Tibial nerve (tissue), 4 donors: ENCODE measurements around the gene USO1. TPM values are rescaled to one million over a fixed set of nuclear protein-coding genes. Genes with fewer than 3 reads are reported as not detected.
"Not testable (repeated sequence)": the region's sequence is repeated elsewhere in the genome, so short reads cannot be mapped to it uniquely, and the experiment has no call there.

Experiments
- DNase-seq, 2 donors: peaks; one replicate each; pipeline ENCODE4 v3.0.0-alpha.2; 2019; ENCODE audit warnings: low spot score in 2 of 2
- H3K27ac ChIP-seq, 4 donors: fragments of 200-600 bp; sonication (generic) in 3 of 4; one replicate each; pipeline ENCODE4 v1.5.1; 2017 to 2019; ENCODE audit warnings: mild to moderate bottlenecking in 1 of 4
- H3K27me3 ChIP-seq, 2 donors: fragments of 200-600 bp; sonication (generic) in 1 of 2; one replicate each; pipeline versions ENCODE4 v1.5.1 to v1.6.0; 2017 to 2019
- H3K36me3 ChIP-seq, 3 donors: fragments of 200-600 bp; sonication (generic); one replicate each; pipeline ENCODE4 v1.5.1; 2018 to 2019
- H3K4me1 ChIP-seq, 4 donors: fragments of 200-600 bp; sonication (generic) in 3 of 4; one replicate each; pipeline ENCODE4 v1.5.1; 2017 to 2019
- H3K4me3 ChIP-seq, 4 donors: fragments of 200-600 bp; sonication (generic) in 3 of 4; one replicate each; pipeline ENCODE4 v1.5.1; 2017 to 2019; ENCODE audit warnings: mild to moderate bottlenecking in 1 of 4, moderate library complexity in 1 of 4
- H3K9me3 ChIP-seq, 4 donors: fragments of 200-600 bp; sonication (generic) in 3 of 4; one replicate each; pipeline ENCODE4 v1.5.1; 2017 to 2019
- CTCF ChIP-seq, 5 experiments: fragments of 200-600 bp in 3 of 5; fragments of 450-650 bp in 2 of 5; sonication (generic) in 3 of 5; IDR thresholded peaks; one replicate each; pipeline ENCODE4 v1.5.1; 2016 to 2019; ENCODE audit warnings: antibody characterized with exemption in 5 of 5, mild to moderate bottlenecking in 3 of 5, moderate library complexity in 2 of 5
- EP300 ChIP-seq, 2 donors: sonication (generic); formaldehyde crosslinking; IDR thresholded peaks; one replicate each; pipeline ENCODE4 v1.6.1; 2017; ENCODE audit warnings: antibody characterized with exemption in 2 of 2, mild to moderate bottlenecking in 1 of 2
- POLR2A ChIP-seq, 2 donors: fragments of 450-650 bp; IDR thresholded peaks; one replicate each; pipeline ENCODE4 v1.6.1; 2017; ENCODE audit warnings: antibody characterized with exemption in 2 of 2, mild to moderate bottlenecking in 2 of 2, moderate library complexity in 2 of 2
- WGBS, 2 donors: methylation state at CpG; one replicate each; pipeline ENCODE4 v1.1.5; 2018; 5-methylcytosine and 5-hydroxymethylcytosine counted together
- total RNA-seq, 4 donors: library from RNA; depleted of rRNA; stranded (reverse); fragments of >200 nt; gene quantifications; one replicate each; pipeline ENCODE4 v1.1.0, GENCODE V29; 2016

The USO1 gene
- total RNA-seq, 4 donors from 2014 or later: 50.9 to 58.6 (median 55.8) TPM

- no peak for DNase-seq
- no peaks in the 10 kb centered on the region for H3K9me3 ChIP-seq
- peaks cover 0 to 2% of the 10 kb centered on the region in 2 donors for H3K27me3 ChIP-seq
- H3K36me3 ChIP-seq: peaks cover 0 to 77% (median 2%) of the 10 kb centered on the region in 3 donors
- H3K4me3 ChIP-seq: no peak overlapping the region
- H3K27ac ChIP-seq: no peak overlapping the region
- no peaks in the 10 kb centered on the region for H3K4me1 ChIP-seq
- 92 to 97% methylated on average over 1 of the region's 1 CpG for WGBS, 2 donors
- TF ChIP-seq POLR2A (IDR thresholded peaks at IDR 0.05) (no peak), EP300 (IDR thresholded peaks at IDR 0.05) (no peak)
Observed at GRCh38 chr4:75786526-75786925, 62.1 kb downstream of the USO1 start.

- Histone ChIP-seq H3K36me3 (peaks cover 0 to 74% (median 2%) of the 10 kb centered on the region in 3 donors), H3K4me3 (no peak overlapping the region), H3K9me3 (no peaks in the 10 kb centered on the region), H3K4me1 (no peaks in the 10 kb centered on the region), H3K27me3 (peaks cover 0 to 2% of the 10 kb centered on the region in 2 donors), H3K27ac (no peak overlapping the region)
- no peak for DNase-seq
- WGBS, 2 donors: 60 to 70% methylated on average over 1 of the region's 1 CpG
- TF ChIP-seq CTCF (IDR thresholded peaks at IDR 0.05) (no peak), POLR2A (IDR thresholded peaks at IDR 0.05) (no peak), EP300 (IDR thresholded peaks at IDR 0.05) (no peak)
Observed at GRCh38 chr4:75786938-75787337, 62.6 kb downstream of the USO1 start.

- Histone ChIP-seq H3K27me3 (no peaks in the 10 kb centered on the region), H3K4me3 (no peak overlapping the region), H3K27ac (no peak overlapping the region), H3K36me3 (peaks cover 0 to 61% (median 0%) of the 10 kb centered on the region in 3 donors), H3K9me3 (no peaks in the 10 kb centered on the region), H3K4me1 (no peaks in the 10 kb centered on the region)
- no peak for DNase-seq
- 80 to 88% methylated on average over 1 of the region's 1 CpG for WGBS, 2 donors
- TF ChIP-seq EP300 (IDR thresholded peaks at IDR 0.05) (no peak), POLR2A (IDR thresholded peaks at IDR 0.05) (no peak), CTCF (IDR thresholded peaks at IDR 0.05) (no peak)
Observed at GRCh38 chr4:75790024-75790423, 65.6 kb downstream of the USO1 start.

GRCh38 chr4:75800972-75801371 lies 76.6 kb downstream of the USO1 start:
- H3K4me1 ChIP-seq: no peaks in the 10 kb centered on the region
- 90 to 98% methylated on average over 1 of the region's 1 CpG for WGBS, 2 donors
- no peak overlapping the region for H3K27ac ChIP-seq
- no peaks in the 10 kb centered on the region for H3K27me3 ChIP-seq
- TF ChIP-seq EP300 (IDR thresholded peaks at IDR 0.05): no peak
- no peak for TF ChIP-seq POLR2A (IDR thresholded peaks at IDR 0.05)
- TF ChIP-seq CTCF (IDR thresholded peaks at IDR 0.05): no peak
- peaks cover 0 to 51% (median 1%) of the 10 kb centered on the region in 3 donors for H3K36me3 ChIP-seq
- no peak overlapping the region for H3K4me3 ChIP-seq
- no peaks in the 10 kb centered on the region for H3K9me3 ChIP-seq
- DNase-seq: no peak

- H3K4me1 ChIP-seq, H3K9me3 ChIP-seq, DNase-seq, H3K4me3 ChIP-seq, H3K27ac ChIP-seq, H3K27me3 ChIP-seq: not testable (repeated sequence)
- peaks cover 0 to 73% (median 3%) of the 10 kb centered on the region in 3 donors for H3K36me3 ChIP-seq
- WGBS, 2 donors: 86 to 94% methylated on average over 8 of the region's 8 CpGs
Observed at GRCh38 chr4:75806035-75806434, 81.7 kb downstream of the USO1 start.

- TF ChIP-seq POLR2A (IDR thresholded peaks at IDR 0.05): no peak
- no peak for TF ChIP-seq EP300 (IDR thresholded peaks at IDR 0.05)
- TF ChIP-seq CTCF (IDR thresholded peaks at IDR 0.05): no peak
- peaks cover 0 to 39% (median 0%) of the 10 kb centered on the region in 3 donors for H3K36me3 ChIP-seq
- no peak for DNase-seq
- H3K27me3 ChIP-seq: no peaks in the 10 kb centered on the region
- 86 to 87% methylated on average over 2 of the region's 2 CpGs for WGBS, 2 donors
- H3K9me3 ChIP-seq: no peaks in the 10 kb centered on the region
- H3K27ac ChIP-seq: no peak overlapping the region
- H3K4me1 ChIP-seq: no peaks in the 10 kb centered on the region
- no peak overlapping the region for H3K4me3 ChIP-seq
Observed at GRCh38 chr4:75817901-75818300, 93.5 kb downstream of the USO1 start.
